Parathyroid adenoma (tissue), 2 donors: ENCODE results near the gene IL12B.

Experiments
- H2AFZ ChIP-seq: fragments of 300-600 bp; sonication (generic); one replicate; pipeline ENCODE4 v1.7.0; 2017; ENCODE audit warnings: antibody characterized with exemption, mild to moderate bottlenecking
- H3K27ac ChIP-seq: fragments of 300-600 bp; sonication (generic); one replicate; pipeline ENCODE4 v1.7.0; 2017
- H3K27me3 ChIP-seq: fragments of 300-600 bp; sonication (generic); one replicate; pipeline ENCODE4 v1.7.0; 2017; ENCODE audit warnings: low read length; ENCODE audit not compliant: control insufficient read depth, insufficient read depth
- H3K36me3 ChIP-seq: fragments of 300-600 bp; sonication (generic); one replicate; pipeline ENCODE4 v1.7.0; 2017; ENCODE audit warnings: low read length; ENCODE audit not compliant: control insufficient read depth, insufficient read depth
- H3K4me1 ChIP-seq: fragments of 300-600 bp; sonication (generic); one replicate; pipeline ENCODE4 v1.7.0; 2017; ENCODE audit warnings: control low read depth
- H3K4me2 ChIP-seq: fragments of 300-600 bp; sonication (generic); one replicate; pipeline ENCODE4 v1.7.0; 2017; ENCODE audit warnings: low read length
- H3K4me3 ChIP-seq: fragments of 300-600 bp; sonication (generic); one replicate; pipeline ENCODE4 v1.7.0; 2017; ENCODE audit warnings: low read depth, low read length
- H3K79me2 ChIP-seq: fragments of 300-600 bp; sonication (generic); one replicate; pipeline ENCODE4 v1.7.0; 2017; ENCODE audit warnings: control low read depth
- H3K9ac ChIP-seq: fragments of 300-600 bp; sonication (generic); one replicate; pipeline ENCODE4 v1.7.0; 2017; ENCODE audit warnings: mild to moderate bottlenecking
- H3K9me3 ChIP-seq: fragments of 300-600 bp; sonication (generic); one replicate; pipeline ENCODE4 v1.7.0; 2017; ENCODE audit warnings: low read length; ENCODE audit not compliant: control insufficient read depth
- CTCF ChIP-seq: fragments of 300-600 bp; sonication (generic); IDR thresholded peaks from one replicate; pipeline ENCODE4 v1.7.0; 2017; ENCODE audit warnings: antibody characterized with exemption, mild to moderate bottlenecking
- donor health status: primary hyperparathyroidism.

IL12B gene

GRCh38 chr5:159322180-159322579 lies 8.1 kb downstream of the IL12B start:
- no peak overlapping the region for H3K4me2 ChIP-seq
- H3K36me3 ChIP-seq = no peaks in the 10 kb centered on the region
- H3K27ac ChIP-seq = no peak overlapping the region
- no peak overlapping the region for H3K9ac ChIP-seq
- no peaks in the 10 kb centered on the region for H3K9me3 ChIP-seq
- H2AFZ ChIP-seq = no peak overlapping the region
- H3K4me3 ChIP-seq = no peak overlapping the region
- H3K4me1 ChIP-seq = no peaks in the 10 kb centered on the region
- no peaks in the 10 kb centered on the region for H3K27me3 ChIP-seq
- H3K79me2 ChIP-seq = no peaks in the 10 kb centered on the region
- no peak for TF ChIP-seq CTCF

- TF ChIP-seq CTCF = no peak
- Histone ChIP-seq H3K9ac (no peak overlapping the region), H3K4me3 (no peak overlapping the region), H3K4me1 (no peaks in the 10 kb centered on the region), H3K9me3 (no peaks in the 10 kb centered on the region), H3K27ac (no peak overlapping the region), H3K4me2 (no peak overlapping the region), H3K79me2 (no peaks in the 10 kb centered on the region), H3K36me3 (no peaks in the 10 kb centered on the region), H2AFZ (no peak overlapping the region), H3K27me3 (no peaks in the 10 kb centered on the region)
Measured at GRCh38 chr5:159319832-159320231, 10.5 kb downstream of the IL12B start.

GRCh38 chr5:159319363-159319762 lies 10.9 kb downstream of the IL12B start:
- Histone ChIP-seq H3K9me3 (no peaks in the 10 kb centered on the region), H3K4me2 (no peak overlapping the region), H3K79me2 (no peaks in the 10 kb centered on the region), H2AFZ (no peak overlapping the region), H3K4me3 (no peak overlapping the region), H3K27ac (no peak overlapping the region), H3K36me3 (no peaks in the 10 kb centered on the region), H3K4me1 (no peaks in the 10 kb centered on the region), H3K27me3 (no peaks in the 10 kb centered on the region), H3K9ac (no peak overlapping the region)
- TF ChIP-seq CTCF = no peak

GRCh38 chr5:159318448-159318847 lies 11.8 kb downstream of the IL12B start:
- H3K4me1 ChIP-seq = no peaks in the 10 kb centered on the region
- H3K9me3 ChIP-seq = no peaks in the 10 kb centered on the region
- H3K36me3 ChIP-seq = no peaks in the 10 kb centered on the region
- H3K27ac ChIP-seq = no peak overlapping the region
- H2AFZ ChIP-seq = no peak overlapping the region
- H3K9ac ChIP-seq = no peak overlapping the region
- no peaks in the 10 kb centered on the region for H3K27me3 ChIP-seq
- H3K4me2 ChIP-seq = no peak overlapping the region
- H3K4me3 ChIP-seq = no peak overlapping the region
- no peaks in the 10 kb centered on the region for H3K79me2 ChIP-seq
- TF ChIP-seq CTCF = no peak

- Histone ChIP-seq H3K4me2 (no peak overlapping the region), H3K4me1 (no peaks in the 10 kb centered on the region), H3K4me3 (no peak overlapping the region), H3K9ac (no peak overlapping the region), H3K9me3 (no peaks in the 10 kb centered on the region), H3K27me3 (no peaks in the 10 kb centered on the region), H2AFZ (no peak overlapping the region), H3K36me3 (no peaks in the 10 kb centered on the region), H3K79me2 (no peaks in the 10 kb centered on the region), H3K27ac (no peak overlapping the region)
- no peak for TF ChIP-seq CTCF
Measured at GRCh38 chr5:159317849-159318248, 12.4 kb downstream of the IL12B start.
